WTC11 (cell line): Measurements from ENCODE around the gene KCNH6. TPM values are rescaled to one million over a fixed set of nuclear protein-coding genes. Genes with fewer than 3 reads are reported as not detected.

Experiments used
- ATAC-seq: fragments of 200-7000 bp; cut with Tn5 transposase; 2 replicates; pipeline ENCODE4 v1.10.0; 2021; ENCODE audit warnings: mild to moderate bottlenecking, moderate library complexity
- CTCF ChIA-PET: fragments of 300-600 bp; sonication (Branson Sonifier 250); formaldehyde crosslinking; loops from one replicate; lab custom pipeline; 2021; ENCODE audit warnings: antibody characterized with exemption; lab: Charles Lee
- POLR2A ChIA-PET: fragments of 350-600 bp; sonication (Branson Sonifier 250); formaldehyde crosslinking; loops from one replicate; lab custom pipeline; 2021; ENCODE audit warnings: antibody characterized with exemption; lab: Charles Lee
- DNase-seq: peaks from one replicate; pipeline ENCODE4 v3.0.0; 2021; ENCODE audit warnings: low spot score
- H3K27ac Mint-ChIP-seq: 2 replicates; pipeline ENCODE4 v1.8.0; 2021; ENCODE audit warnings: mixed read lengths
- H3K27me3 Mint-ChIP-seq: 2 replicates; pipeline ENCODE4 v1.8.0; 2021; ENCODE audit warnings: low read depth, mild to moderate bottlenecking, moderate library complexity, mixed read lengths
- H3K36me3 Mint-ChIP-seq: 2 replicates; pipeline ENCODE4 v1.8.0; 2021; ENCODE audit warnings: mixed read lengths
- H3K4me1 Mint-ChIP-seq: 2 replicates; pipeline ENCODE4 v1.8.0; 2022; ENCODE audit warnings: mixed read lengths
- H3K4me3 Mint-ChIP-seq: 2 replicates; pipeline ENCODE4 v1.8.0; 2021; ENCODE audit warnings: mild to moderate bottlenecking, moderate library complexity, mixed read lengths
- H3K9me3 Mint-ChIP-seq: 2 replicates; pipeline ENCODE4 v1.8.0; 2021; ENCODE audit warnings: mixed read lengths
- ATF3 ChIP-seq: sonication (generic); formaldehyde crosslinking; conservative IDR thresholded peaks from 2 replicates; pipeline ENCODE4 v1.8.1; 2022; ENCODE audit warnings: mild to moderate bottlenecking, missing genetic modification reagents
- CBFB ChIP-seq: sonication (generic); formaldehyde crosslinking; IDR thresholded peaks from 2 replicates; pipeline ENCODE4 v1.8.1; 2022; ENCODE audit warnings: mild to moderate bottlenecking, low read depth, missing genetic modification reagents
- E2F5 ChIP-seq: sonication (generic); formaldehyde crosslinking; IDR thresholded peaks from 2 replicates; pipeline ENCODE4 v1.8.1; 2022; ENCODE audit warnings: mild to moderate bottlenecking, moderate library complexity, missing genetic modification reagents
- FOXJ3 ChIP-seq: sonication (generic); formaldehyde crosslinking; IDR thresholded peaks from 2 replicates; pipeline ENCODE4 v1.9.0; 2021; ENCODE audit warnings: missing genetic modification reagents, mild to moderate bottlenecking, borderline replicate concordance
- FOXP1 ChIP-seq: sonication (generic); formaldehyde crosslinking; IDR thresholded peaks from 2 replicates; pipeline ENCODE4 v1.8.0; 2022; ENCODE audit warnings: missing genetic modification reagents, mild to moderate bottlenecking, moderate library complexity, borderline replicate concordance
- GABPB1 ChIP-seq: sonication (generic); formaldehyde crosslinking; IDR thresholded peaks from 2 replicates; pipeline ENCODE4 v1.8.1; 2023; ENCODE audit warnings: mild to moderate bottlenecking, missing genetic modification reagents
- MLX ChIP-seq: sonication (generic); formaldehyde crosslinking; IDR thresholded peaks from 2 replicates; pipeline ENCODE4 v1.8.1; 2023; ENCODE audit warnings: mild to moderate bottlenecking, missing genetic modification reagents, moderate library complexity
- MXD4 ChIP-seq: fragments of 250-450 bp; sonication (Bioruptor Pico); IDR thresholded peaks from 2 replicates; pipeline ENCODE4 v1.8.0; 2021; ENCODE audit warnings: mild to moderate bottlenecking, moderate library complexity, borderline replicate concordance
- NFATC4 ChIP-seq: fragments of 250-450 bp; sonication (Bioruptor Pico); IDR thresholded peaks from 2 replicates; pipeline ENCODE4 v1.9.0; 2021; ENCODE audit warnings: mild to moderate bottlenecking
- NFE2L1 ChIP-seq: sonication (generic); formaldehyde crosslinking; IDR thresholded peaks from 2 replicates; pipeline ENCODE4 v1.8.1; 2023; ENCODE audit warnings: missing genetic modification reagents
- RELA ChIP-seq: sonication (generic); formaldehyde crosslinking; IDR thresholded peaks from 2 replicates; pipeline ENCODE4 v1.8.1; 2022; ENCODE audit warnings: missing genetic modification reagents, mild to moderate bottlenecking, borderline replicate concordance
- SMAD4 ChIP-seq: sonication (generic); formaldehyde crosslinking; IDR thresholded peaks from 2 replicates; pipeline ENCODE4 v1.8.0; 2022; ENCODE audit warnings: mild to moderate bottlenecking, missing genetic modification reagents
- ZBTB21 ChIP-seq: sonication (generic); formaldehyde crosslinking; IDR thresholded peaks from 2 replicates; pipeline ENCODE4 v1.8.1; 2023; ENCODE audit warnings: mild to moderate bottlenecking, missing genetic modification reagents, borderline replicate concordance
- ZNF317 ChIP-seq: sonication (generic); formaldehyde crosslinking; IDR thresholded peaks from 2 replicates; pipeline ENCODE4 v1.8.1; 2023; ENCODE audit warnings: low read depth, mild to moderate bottlenecking, moderate library complexity, missing genetic modification reagents, borderline replicate concordance
- ZNF512 ChIP-seq: sonication (generic); formaldehyde crosslinking; IDR thresholded peaks from 2 replicates; pipeline ENCODE4 v1.8.1; 2022; ENCODE audit warnings: missing genetic modification reagents, borderline replicate concordance
- ZNF671 ChIP-seq: fragments of 250-450 bp; sonication (Bioruptor Pico); IDR thresholded peaks from 2 replicates; pipeline ENCODE4 v1.8.0; 2021; ENCODE audit warnings: mild to moderate bottlenecking
- total RNA-seq: library from RNA; stranded (reverse); gene quantifications from 3 replicates; pipeline ENCODE4 v1.2.3, GENCODE V29; 2021
- TF ChIP-seq, protein P1 (sequence below): sonication (generic); formaldehyde crosslinking; IDR thresholded peaks from 2 replicates; pipeline ENCODE4 v1.8.0; 2022; ENCODE audit warnings: mild to moderate bottlenecking, missing genetic modification reagents
- TF ChIP-seq, protein P2 (sequence below): fragments of 250-450 bp; sonication (Bioruptor Pico); IDR thresholded peaks from 2 replicates; pipeline ENCODE4 v1.9.0; 2021; ENCODE audit warnings: moderate library complexity, mild to moderate bottlenecking, inconsistent platforms, borderline replicate concordance
- TF ChIP-seq, protein P3 (sequence below): sonication (generic); formaldehyde crosslinking; IDR thresholded peaks from 2 replicates; pipeline ENCODE4 v1.8.0; 2023; ENCODE audit warnings: missing genetic modification reagents, mild to moderate bottlenecking, borderline replicate concordance

The KCNH6 gene
- total RNA-seq, 1 experiment from 2014 or later: 2.1 TPM

GRCh38 chr17:63483655-63484575, 39.2 kb upstream of the KCNH6 start:
- CTCF ChIA-PET: interaction anchor here (1.0 to 11.3 kb wide), 5 partner anchors 13 to 58 kb away, joined by 4 to 298 read pairs (median 5); partner anchors contain the start of gene CYB561
- no peak overlapping the region for H3K4me3 Mint-ChIP-seq
- ATAC-seq (no peak), DNase-seq (no peak)
- no peak overlapping the region for H3K27ac Mint-ChIP-seq
- peaks cover 2% of the 10 kb centered on the region for H3K4me1 Mint-ChIP-seq
- TF ChIP-seq RELA (CRISPR knock-in tag): no peak
- TF ChIP-seq SMAD4 (CRISPR knock-in tag): no peak
- TF ChIP-seq, protein P1, sequence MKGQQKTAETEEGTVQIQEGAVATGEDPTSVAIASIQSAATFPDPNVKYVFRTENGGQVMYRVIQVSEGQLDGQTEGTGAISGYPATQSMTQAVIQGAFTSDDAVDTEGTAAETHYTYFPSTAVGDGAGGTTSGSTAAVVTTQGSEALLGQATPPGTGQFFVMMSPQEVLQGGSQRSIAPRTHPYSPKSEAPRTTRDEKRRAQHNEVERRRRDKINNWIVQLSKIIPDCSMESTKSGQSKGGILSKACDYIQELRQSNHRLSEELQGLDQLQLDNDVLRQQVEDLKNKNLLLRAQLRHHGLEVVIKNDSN: no peak
- H3K36me3 Mint-ChIP-seq: no peaks in the 10 kb centered on the region
- POLR2A ChIA-PET: no interaction called here
- no peaks in the 10 kb centered on the region for H3K9me3 Mint-ChIP-seq
- H3K27me3 Mint-ChIP-seq: peaks cover 1% of the 10 kb centered on the region; the same call in 1 of the 2 replicates

GRCh38 chr17:63486317-63487013, 36.7 kb upstream of the KCNH6 start:
- Mint-ChIP-seq H3K27ac (no peak overlapping the region), H3K9me3 (no peaks in the 10 kb centered on the region), H3K4me3 (no peak overlapping the region), H3K27me3 (no peaks in the 10 kb centered on the region), H3K4me1 (no peaks in the 10 kb centered on the region), H3K36me3 (no peaks in the 10 kb centered on the region)
- no peak for ATAC-seq
- ChIA-PET CTCF (interaction anchor here (1.1 to 3.1 kb wide), 6 partner anchors 9 to 61 kb away, joined by 3 to 14 read pairs (median 8); partner anchors contain the start of gene ACE), POLR2A (no interaction called here)
- no peak for DNase-seq
- no peak for TF ChIP-seq ZNF317
- TF ChIP-seq, protein P2, sequence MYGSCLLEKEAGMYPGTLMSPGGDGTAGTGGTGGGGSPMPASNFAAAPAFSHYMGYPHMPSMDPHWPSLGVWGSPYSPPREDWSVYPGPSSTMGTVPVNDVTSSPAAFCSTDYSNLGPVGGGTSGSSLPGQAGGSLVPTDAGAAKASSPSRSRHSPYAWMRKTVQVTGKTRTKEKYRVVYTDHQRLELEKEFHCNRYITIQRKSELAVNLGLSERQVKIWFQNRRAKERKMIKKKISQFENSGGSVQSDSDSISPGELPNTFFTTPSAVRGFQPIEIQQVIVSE (CRISPR knock-in tag): no peak
- TF ChIP-seq FOXJ3 (CRISPR knock-in tag): no peak
- no peak for TF ChIP-seq MLX
- TF ChIP-seq CBFB (CRISPR knock-in tag): no peak
- TF ChIP-seq ZNF671 (CRISPR knock-in tag): no peak
- TF ChIP-seq NFE2L1: no peak

DNA sequence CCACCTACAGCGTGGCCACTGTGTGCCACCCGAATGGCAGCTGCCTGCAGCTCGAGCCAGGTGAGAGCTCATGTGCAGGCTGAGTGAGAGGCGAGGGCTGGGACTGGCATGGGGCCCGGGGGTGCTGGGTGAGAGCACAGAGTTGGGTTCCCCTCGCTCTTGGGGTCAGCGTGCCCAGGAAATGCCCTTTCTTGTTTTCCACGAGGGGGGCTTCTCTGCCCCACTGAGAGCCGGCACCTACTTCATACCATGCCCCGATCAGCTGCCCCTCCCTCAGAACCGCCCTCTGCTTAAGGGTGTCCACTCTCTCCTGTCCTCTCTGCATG, 36.2 kb upstream of the KCNH6 start:
- H3K4me1 Mint-ChIP-seq: no peaks in the 10 kb centered on the region
- CTCF ChIA-PET: interaction anchor here (0.9 to 3.1 kb wide), 7 partner anchors 9 to 62 kb away, joined by 3 to 14 read pairs (median 6); partner anchors contain the start of gene ACE
- ATAC-seq: no peak
- no peak overlapping the region for H3K27ac Mint-ChIP-seq
- H3K9me3 Mint-ChIP-seq: no peaks in the 10 kb centered on the region
- POLR2A ChIA-PET: no interaction called here
- H3K36me3 Mint-ChIP-seq: no peaks in the 10 kb centered on the region
- DNase-seq: no peak
- no peak overlapping the region for H3K4me3 Mint-ChIP-seq
- H3K27me3 Mint-ChIP-seq: no peaks in the 10 kb centered on the region
- no peak for TF ChIP-seq FOXP1 (CRISPR knock-in tag)
- no peak for TF ChIP-seq ATF3
- no peak for TF ChIP-seq NFATC4 (CRISPR knock-in tag)
- TF ChIP-seq, protein P3, sequence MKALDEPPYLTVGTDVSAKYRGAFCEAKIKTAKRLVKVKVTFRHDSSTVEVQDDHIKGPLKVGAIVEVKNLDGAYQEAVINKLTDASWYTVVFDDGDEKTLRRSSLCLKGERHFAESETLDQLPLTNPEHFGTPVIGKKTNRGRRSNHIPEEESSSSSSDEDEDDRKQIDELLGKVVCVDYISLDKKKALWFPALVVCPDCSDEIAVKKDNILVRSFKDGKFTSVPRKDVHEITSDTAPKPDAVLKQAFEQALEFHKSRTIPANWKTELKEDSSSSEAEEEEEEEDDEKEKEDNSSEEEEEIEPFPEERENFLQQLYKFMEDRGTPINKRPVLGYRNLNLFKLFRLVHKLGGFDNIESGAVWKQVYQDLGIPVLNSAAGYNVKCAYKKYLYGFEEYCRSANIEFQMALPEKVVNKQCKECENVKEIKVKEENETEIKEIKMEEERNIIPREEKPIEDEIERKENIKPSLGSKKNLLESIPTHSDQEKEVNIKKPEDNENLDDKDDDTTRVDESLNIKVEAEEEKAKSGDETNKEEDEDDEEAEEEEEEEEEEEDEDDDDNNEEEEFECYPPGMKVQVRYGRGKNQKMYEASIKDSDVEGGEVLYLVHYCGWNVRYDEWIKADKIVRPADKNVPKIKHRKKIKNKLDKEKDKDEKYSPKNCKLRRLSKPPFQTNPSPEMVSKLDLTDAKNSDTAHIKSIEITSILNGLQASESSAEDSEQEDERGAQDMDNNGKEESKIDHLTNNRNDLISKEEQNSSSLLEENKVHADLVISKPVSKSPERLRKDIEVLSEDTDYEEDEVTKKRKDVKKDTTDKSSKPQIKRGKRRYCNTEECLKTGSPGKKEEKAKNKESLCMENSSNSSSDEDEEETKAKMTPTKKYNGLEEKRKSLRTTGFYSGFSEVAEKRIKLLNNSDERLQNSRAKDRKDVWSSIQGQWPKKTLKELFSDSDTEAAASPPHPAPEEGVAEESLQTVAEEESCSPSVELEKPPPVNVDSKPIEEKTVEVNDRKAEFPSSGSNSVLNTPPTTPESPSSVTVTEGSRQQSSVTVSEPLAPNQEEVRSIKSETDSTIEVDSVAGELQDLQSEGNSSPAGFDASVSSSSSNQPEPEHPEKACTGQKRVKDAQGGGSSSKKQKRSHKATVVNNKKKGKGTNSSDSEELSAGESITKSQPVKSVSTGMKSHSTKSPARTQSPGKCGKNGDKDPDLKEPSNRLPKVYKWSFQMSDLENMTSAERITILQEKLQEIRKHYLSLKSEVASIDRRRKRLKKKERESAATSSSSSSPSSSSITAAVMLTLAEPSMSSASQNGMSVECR (CRISPR knock-in tag): no peak
- TF ChIP-seq, protein P1: no peak
- no peak for TF ChIP-seq E2F5
- no peak for TF ChIP-seq GABPB1 (CRISPR knock-in tag)
- TF ChIP-seq ZNF512 (CRISPR knock-in tag): no peak
- TF ChIP-seq MXD4 (CRISPR knock-in tag): no peak
- TF ChIP-seq ZBTB21 (CRISPR knock-in tag): no peak
